K562 (cell line): ENCODE data around the gene PDE11A.

Experiments
- CEBPZ ChIP-seq: fragments of 150-350 bp; IDR thresholded peaks from 2 replicates; pipeline ENCODE4 v1.6.1; 2014; ENCODE audit warnings: low read depth, mild to moderate bottlenecking, low read length, borderline replicate concordance
- CTCF ChIP-seq, 3 experiments: IDR thresholded peaks in 2 of 3; conservative IDR thresholded peaks in 1 of 3; 2 replicates each; pipeline ENCODE4 v1.5.1; 2011 to 2012; ENCODE audit warnings: low read length in 3 of 3, mild to moderate bottlenecking in 3 of 3, control low read depth in 2 of 3, improper control_type of control experiment in 1 of 3, inconsistent platforms in 1 of 3, low read depth in 1 of 3, mixed read lengths in 1 of 3, moderate library complexity in 1 of 3; ENCODE audit not compliant: insufficient read depth in 2 of 3
- DPF2 ChIP-seq: fragments of 450-650 bp; IDR thresholded peaks from 2 replicates; pipeline ENCODE4 v1.6.1; 2016
- HDAC2 ChIP-seq: fragments of 450-650 bp; IDR thresholded peaks from 2 replicates; pipeline ENCODE4 v1.6.1; 2016; ENCODE audit warnings: mild to moderate bottlenecking
- HNRNPK ChIP-seq: fragments of 200-400 bp; formaldehyde crosslinking; IDR thresholded peaks from one replicate; pipeline ENCODE4 v1.6.1; 2018; ENCODE audit warnings: mild to moderate bottlenecking, low read depth, low read length; ENCODE audit not compliant: poor library complexity, severe bottlenecking
- KDM5B ChIP-seq: fragments of 200-600 bp; sonication (generic); IDR thresholded peaks from 2 replicates; pipeline ENCODE4 v1.6.1; 2012; ENCODE audit warnings: low read depth, mild to moderate bottlenecking, moderate library complexity, low read length, control low read depth, inconsistent platforms; ENCODE audit not compliant: insufficient replicate concordance
- RB1 ChIP-seq: fragments of 450-650 bp; IDR thresholded peaks from 2 replicates; pipeline ENCODE4 v1.6.1; 2017; ENCODE audit warnings: low read depth, mild to moderate bottlenecking
- TCF7L2 ChIP-seq: fragments of 150-350 bp; IDR thresholded peaks from 2 replicates; pipeline ENCODE4 v1.6.1; 2016; ENCODE audit warnings: low read depth, mild to moderate bottlenecking, low read length, moderate library complexity
- ZNF518B ChIP-seq: fragments of 250-450 bp; sonication (Bioruptor Pico); IDR thresholded peaks from 2 replicates; pipeline ENCODE4 v1.5.0; 2021; ENCODE audit warnings: mild to moderate bottlenecking, moderate library complexity

- no peak for TF ChIP-seq CTCF (IDR thresholded peaks at IDR 0.05 in 2 of 3, conservative IDR thresholded peaks at IDR 0.05 in 1 of 3; ENCODE audit: insufficient read depth in 2 of 3, low read depth in 1 of 3, low read length in 3 of 3)
- TF ChIP-seq CEBPZ, result no peak
- no peak for TF ChIP-seq ZNF518B
- no peak for TF ChIP-seq KDM5B
- TF ChIP-seq HNRNPK, result no peak
- TF ChIP-seq DPF2, result no peak
- TF ChIP-seq TCF7L2, result no peak
- TF ChIP-seq HDAC2, result no peak
- no peak for TF ChIP-seq RB1
These were observed 27.7 kb downstream of the PDE11A start for GRCh38 chr2:178044836-178045235.
